ENCODE data around the gene SCAMP1. TPM values are rescaled to one million over a fixed set of nuclear protein-coding genes. Genes with fewer than 3 reads are reported as not detected.

The SCAMP1 gene
- total and polyA plus RNA-seq, 2 of the 8 experiments (the other 6 are each of a cell fraction or from before 2014, with no cell fraction given) = 18.6 to 55.9 TPM

GRCh38 chr5:78399116-78399515 is 38.7 kb downstream of the SCAMP1 start:
- Histone ChIP-seq H3K79me2 (ENCODE audit: control insufficient read depth in 1 of 2, insufficient read depth in 2 of 2, low read length in 2 of 2) (peaks cover 0 to 38% of the 10 kb centered on the region in 2 experiments; a peak in 2 of 4 replicates), H3K36me3 (ENCODE audit: control insufficient read depth in 2 of 4, insufficient read depth in 4 of 4, low read length in 3 of 4) (no peaks in the 10 kb centered on the region)
- POLR2A ChIA-PET (ENCODE audit: partially characterized antibody) = no interaction called here
- TF ChIP-seq NANOG (IDR thresholded peaks at IDR 0.05; ENCODE audit: insufficient read depth, low read depth, low read length, poor library complexity, severe bottlenecking) (no peak), TAF7 (optimal IDR thresholded peaks at IDR 0.05; ENCODE audit: borderline replicate concordance, low read depth, low read length) (no peak), EZH2 (IDR thresholded peaks at IDR 0.05; ENCODE audit: low read depth, low read length, severe bottlenecking) (no peak), CTBP2 (IDR thresholded peaks at IDR 0.05; ENCODE audit: borderline replicate concordance, insufficient read depth, insufficient read length, low read length) (no peak), SP2 (IDR thresholded peaks at IDR 0.05; ENCODE audit: low read length) (no peak), SP1 (IDR thresholded peaks at IDR 0.05; ENCODE audit: low read depth, low read length) (no peak), GABPA (IDR thresholded peaks at IDR 0.05; ENCODE audit: borderline replicate concordance, insufficient read depth, low read length) (no peak), BRCA1 (IDR thresholded peaks at IDR 0.05; ENCODE audit: low read depth, low read length) (no peak), RAD21 (IDR thresholded peaks at IDR 0.05 in 1 of 2, conservative IDR thresholded peaks at IDR 0.05 in 1 of 2; ENCODE audit: low read depth in 2 of 2, low read length in 2 of 2) (no peak), RNF2 (IDR thresholded peaks at IDR 0.05; ENCODE audit: borderline replicate concordance, low read depth, low read length, missing control alignments, poor library complexity, severe bottlenecking) (no peak)

More at GRCh38 chr5:78399116-78399515, 38.7 kb downstream of the SCAMP1 start:
- no peak overlapping the region for H2AK5ac ChIP-seq (ENCODE audit: low read depth, low read length)
- H2BK120ac ChIP-seq (replicated peaks; ENCODE audit: low read depth, low read length) = no peak overlapping the region
- no peak overlapping the region for H2BK20ac ChIP-seq (ENCODE audit: low read length)
- no peak overlapping the region for H3K4me3 ChIP-seq (ENCODE audit: extremely low read depth in 1 of 4, insufficient read depth in 2 of 4, low read depth in 3 of 4, low read length in 4 of 4)
- H2AFZ ChIP-seq (ENCODE audit: low read length) = no peak overlapping the region
- DNase-seq (ENCODE audit: low read depth in 1 of 2, low spot score in 2 of 2) (no peak), FAIRE-seq (no peak)
- CTCF ChIA-PET (ENCODE audit: partially characterized antibody) = no interaction called here
- no peak overlapping the region for H3K27ac ChIP-seq (ENCODE audit: low read depth, low read length)
- H4K8ac ChIP-seq (ENCODE audit: extremely low read depth, insufficient read depth, low read length) = no peak overlapping the region
- no peak overlapping the region for H3K4me2 ChIP-seq (ENCODE audit: insufficient read depth in 1 of 2, low read depth in 2 of 2, low read length in 2 of 2)
- no peak overlapping the region for H2BK15ac ChIP-seq (ENCODE audit: low read length)
- no peak overlapping the region for H4K91ac ChIP-seq (replicated peaks; ENCODE audit: insufficient read length, low read length)
- no peak overlapping the region for H2BK12ac ChIP-seq (ENCODE audit: low read depth, low read length)
- H3K14ac ChIP-seq (ENCODE audit: insufficient read length) = no peak overlapping the region
- no peak overlapping the region for H4K5ac ChIP-seq (ENCODE audit: insufficient read length, low read depth, low read length)
- H3K56ac ChIP-seq (replicated peaks; ENCODE audit: insufficient read length, low read depth, low read length) = no peak overlapping the region
- no peak overlapping the region for H3K4ac ChIP-seq (replicated peaks; ENCODE audit: insufficient read length, low read depth, low read length)
- no peaks in the 10 kb centered on the region for H3K4me1 ChIP-seq (replicated peaks in 1 of 4; ENCODE audit: control insufficient read depth in 3 of 4, insufficient read depth in 4 of 4, low read length in 3 of 4)
- H3K23me2 ChIP-seq (ENCODE audit: low read depth, low read length) = no peaks in the 10 kb centered on the region
- H4K20me1 ChIP-seq (replicated peaks in 1 of 2; ENCODE audit: control insufficient read depth in 1 of 2, insufficient read depth in 2 of 2, low read length in 2 of 2) = peaks cover 0 to 1% of the 10 kb centered on the region in 2 experiments
- no peaks in the 10 kb centered on the region; the same call in none of the 2 replicates for H3K79me1 ChIP-seq (ENCODE audit: low read depth, low read length)
- no peaks in the 10 kb centered on the region for H3K27me3 ChIP-seq (replicated peaks in 1 of 4; ENCODE audit: control insufficient read depth in 3 of 4, extremely low read depth in 1 of 4, insufficient read depth in 3 of 4, low read length in 3 of 4)
- no peaks in the 10 kb centered on the region for H3K9me3 ChIP-seq (ENCODE audit: insufficient read depth in 2 of 2, low read depth in 1 of 2, low read length in 1 of 2)
- H3K18ac ChIP-seq (ENCODE audit: extremely low read depth, low read length) = no peak overlapping the region
- H3K9ac ChIP-seq (replicated peaks in 1 of 4; ENCODE audit: extremely low read depth in 1 of 4, low read depth in 3 of 4, low read length in 3 of 4) = no peak overlapping the region
- no peak overlapping the region for H2BK5ac ChIP-seq (ENCODE audit: low read depth, low read length)
- H3K23ac ChIP-seq (ENCODE audit: insufficient read length) = no peak overlapping the region
